CD14-positive monocyte (primary cell): ENCODE measurements around the gene NEFH. TPM values are rescaled to one million over a fixed set of nuclear protein-coding genes. Genes with fewer than 3 reads are reported as not detected.

ENCODE experiments used
- DNase-seq, 3 donors: peaks; one replicate each; pipeline ENCODE4 v3.0.0-alpha.2; 2011 to 2022
- H2AFZ ChIP-seq: 2 replicates; pipeline ENCODE4 v1.6.0; 2012; ENCODE audit warnings: mild to moderate bottlenecking, low read depth, low read length, inconsistent platforms; ENCODE audit not compliant: insufficient read depth, poor library complexity, severe bottlenecking
- H3K27ac ChIP-seq, 2 donors: 1 replicate in 1 of 2; 2 replicates in 1 of 2; pipeline ENCODE4 v1.5.1; 2012 to 2013; ENCODE audit warnings: low read length in 2 of 2, control low read depth in 1 of 2, inconsistent platforms in 1 of 2, low read depth in 1 of 2, mild to moderate bottlenecking in 1 of 2
- H3K27me3 ChIP-seq, 2 donors: one replicate each; pipeline versions ENCODE4 v1.6.0 to v1.6.1; 2011 to 2013; ENCODE audit warnings: low read length in 2 of 2; ENCODE audit not compliant: control insufficient read depth in 2 of 2, insufficient read depth in 2 of 2
- H3K36me3 ChIP-seq, 2 donors: replicated peaks in 1 of 2; 1 replicate in 1 of 2; 2 replicates in 1 of 2; pipeline versions ENCODE4 v1.5.1 to v1.6.1; 2012 to 2013; ENCODE audit warnings: low read length in 2 of 2, control low read depth in 1 of 2, inconsistent platforms in 1 of 2, mild to moderate bottlenecking in 1 of 2; ENCODE audit not compliant: insufficient read depth in 2 of 2, control insufficient read depth in 1 of 2
- H3K4me1 ChIP-seq, 2 donors: 1 replicate in 1 of 2; 2 replicates in 1 of 2; pipeline versions ENCODE4 v1.5.1 to v1.6.1; 2012 to 2013; ENCODE audit warnings: low read length in 2 of 2, control low read depth in 1 of 2, inconsistent platforms in 1 of 2, mild to moderate bottlenecking in 1 of 2, moderate library complexity in 1 of 2; ENCODE audit not compliant: insufficient read depth in 2 of 2, control insufficient read depth in 1 of 2
- H3K4me2 ChIP-seq: replicated peaks from 2 replicates; pipeline ENCODE3; 2012; ENCODE audit warnings: low read length, moderate library complexity, mild to moderate bottlenecking; ENCODE audit not compliant: poor library complexity, severe bottlenecking; ENCODE audit errors: extremely low read depth
- H3K4me3 ChIP-seq, 3 experiments: fragments of 200-600 bp in 1 of 3; sonication (generic) in 1 of 3; replicated peaks in 1 of 3; 1 replicate in 2 of 3; 2 replicates in 1 of 3; pipeline ENCODE4 v1.5.1; 2011 to 2013; ENCODE audit warnings: low read length in 3 of 3, mild to moderate bottlenecking in 3 of 3, control low read depth in 2 of 3, low read depth in 2 of 3, inconsistent platforms in 1 of 3, moderate library complexity in 1 of 3
- H3K79me2 ChIP-seq: 2 replicates; pipeline ENCODE4 v1.6.0; 2012; ENCODE audit warnings: mild to moderate bottlenecking, control low read depth, inconsistent platforms, low read length, moderate library complexity; ENCODE audit not compliant: insufficient read depth
- H3K9ac ChIP-seq: 2 replicates; pipeline ENCODE4 v1.6.0; 2017; ENCODE audit warnings: low read length, mild to moderate bottlenecking; ENCODE audit not compliant: insufficient read depth, poor library complexity, severe bottlenecking
- H3K9me3 ChIP-seq, 2 donors: replicated peaks in 1 of 2; 1 replicate in 1 of 2; 2 replicates in 1 of 2; pipeline versions ENCODE4 v1.5.1 to v1.6.1; 2012 to 2013; ENCODE audit warnings: low read length in 2 of 2, control low read depth in 1 of 2; ENCODE audit not compliant: control insufficient read depth in 1 of 2, insufficient read depth in 1 of 2
- H4K20me1 ChIP-seq: 2 replicates; pipeline ENCODE4 v1.6.0; 2012; ENCODE audit warnings: mild to moderate bottlenecking, low read length, control low read depth, moderate library complexity; ENCODE audit not compliant: insufficient read depth
- H3K27ac Mint-ChIP-seq, 7 donors: one replicate each; pipeline ENCODE4 v1.8.0; 2020; ENCODE audit warnings: mild to moderate bottlenecking in 7 of 7, mixed read lengths in 7 of 7, moderate library complexity in 6 of 7, inconsistent platforms in 2 of 7
- H3K27me3 Mint-ChIP-seq, 3 donors: one replicate each; pipeline ENCODE4 v1.8.0; 2021 to 2022; ENCODE audit warnings: low read depth in 3 of 3, mild to moderate bottlenecking in 3 of 3, mixed read lengths in 3 of 3, moderate library complexity in 3 of 3, inconsistent platforms in 1 of 3
- H3K36me3 Mint-ChIP-seq, 2 donors: one replicate each; pipeline ENCODE4 v1.8.0; 2020; ENCODE audit warnings: mixed read lengths in 2 of 2, inconsistent platforms in 1 of 2, mild to moderate bottlenecking in 1 of 2
- H3K4me1 Mint-ChIP-seq: one replicate; pipeline ENCODE4 v1.8.0; 2020; ENCODE audit warnings: mild to moderate bottlenecking, mixed read lengths
- H3K4me3 Mint-ChIP-seq, 2 donors: one replicate each; pipeline ENCODE4 v1.8.0; 2020; ENCODE audit warnings: mild to moderate bottlenecking in 2 of 2, mixed read lengths in 2 of 2, moderate library complexity in 1 of 2
- H3K9me3 Mint-ChIP-seq, 7 donors: one replicate each; pipeline ENCODE4 v1.8.0; 2020 to 2022; ENCODE audit warnings: mixed read lengths in 7 of 7, mild to moderate bottlenecking in 6 of 7, moderate library complexity in 6 of 7, inconsistent platforms in 2 of 7
- WGBS: methylation state at CpG from one replicate; pipeline ENCODE4 v1.1.5; 2013; ENCODE audit warnings: missing lambda C conversion rate; ENCODE audit not compliant: insufficient coverage; 5-methylcytosine and 5-hydroxymethylcytosine counted together
- intact Hi-C, 2 donors: fragments of 100-400 bp; cut with micrococcal nuclease; formaldehyde crosslinking; loops; one replicate each; pipeline versions ENCODE4 v1.15.0 to v1.15.1; 2023
- polyA plus RNA-seq, 3 donors: library from polyadenylated mRNA; depleted of rRNA in 1 of 3; unstranded in 2 of 3; stranded (reverse) in 1 of 3; fragments of 300-500 nt in 2 of 3; fragments of >200 nt in 1 of 3; fragmentation: Illumina TruSeq in 2 of 3; gene quantifications; 1 replicate in 2 of 3; 2 replicates in 1 of 3; pipeline ENCODE4 v1.2.3, GENCODE V29; 2012 to 2021
- TF ChIP-seq, protein P1 (sequence below): fragments of 200-600 bp; IDR thresholded peaks from one replicate; pipeline ENCODE4 v1.8.0; 2022; ENCODE audit warnings: antibody characterized with exemption, mild to moderate bottlenecking

NEFH gene
- polyA plus RNA-seq, 3 donors, result 0.20 to 1.2 (median 0.74) TPM

DNA sequence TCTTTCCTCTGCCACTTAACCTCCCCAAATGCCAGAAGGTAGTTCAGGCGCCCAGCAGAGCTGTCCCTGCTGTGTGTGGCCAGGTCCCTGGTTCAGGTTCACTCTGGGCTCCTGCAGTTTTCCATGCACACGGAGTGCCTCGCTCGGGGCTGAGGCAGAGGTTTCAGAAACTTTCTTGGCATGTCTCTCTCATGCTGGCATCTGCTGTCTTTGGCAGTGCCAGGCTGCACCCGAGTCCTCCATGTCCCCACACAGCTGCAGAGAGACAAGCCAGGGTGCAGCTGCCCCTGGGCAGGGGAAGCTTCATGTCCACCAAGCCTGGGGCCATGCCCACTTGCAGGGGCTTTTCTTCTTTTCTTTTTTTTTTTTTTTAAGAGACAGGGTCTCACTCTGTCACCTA, 7.0 kb upstream of the NEFH start:
- no peaks in the 10 kb centered on the region for H3K36me3 ChIP-seq
- peaks cover 3% of the 10 kb centered on the region for H4K20me1 ChIP-seq
- TF ChIP-seq, protein P1, sequence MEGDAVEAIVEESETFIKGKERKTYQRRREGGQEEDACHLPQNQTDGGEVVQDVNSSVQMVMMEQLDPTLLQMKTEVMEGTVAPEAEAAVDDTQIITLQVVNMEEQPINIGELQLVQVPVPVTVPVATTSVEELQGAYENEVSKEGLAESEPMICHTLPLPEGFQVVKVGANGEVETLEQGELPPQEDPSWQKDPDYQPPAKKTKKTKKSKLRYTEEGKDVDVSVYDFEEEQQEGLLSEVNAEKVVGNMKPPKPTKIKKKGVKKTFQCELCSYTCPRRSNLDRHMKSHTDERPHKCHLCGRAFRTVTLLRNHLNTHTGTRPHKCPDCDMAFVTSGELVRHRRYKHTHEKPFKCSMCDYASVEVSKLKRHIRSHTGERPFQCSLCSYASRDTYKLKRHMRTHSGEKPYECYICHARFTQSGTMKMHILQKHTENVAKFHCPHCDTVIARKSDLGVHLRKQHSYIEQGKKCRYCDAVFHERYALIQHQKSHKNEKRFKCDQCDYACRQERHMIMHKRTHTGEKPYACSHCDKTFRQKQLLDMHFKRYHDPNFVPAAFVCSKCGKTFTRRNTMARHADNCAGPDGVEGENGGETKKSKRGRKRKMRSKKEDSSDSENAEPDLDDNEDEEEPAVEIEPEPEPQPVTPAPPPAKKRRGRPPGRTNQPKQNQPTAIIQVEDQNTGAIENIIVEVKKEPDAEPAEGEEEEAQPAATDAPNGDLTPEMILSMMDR, result no peak
- peaks cover 3 to 12% of the 10 kb centered on the region in 2 donors for H3K4me1 ChIP-seq
- H3K4me3 ChIP-seq, result no peak overlapping the region
- peaks cover 0 to 5% of the 10 kb centered on the region in 2 donors for H3K36me3 Mint-ChIP-seq
- H3K4me1 Mint-ChIP-seq, result peaks cover 11% of the 10 kb centered on the region
- H3K4me2 ChIP-seq, result no peak overlapping the region
- H3K9me3 Mint-ChIP-seq, result no peaks in the 10 kb centered on the region
- H3K27ac Mint-ChIP-seq, result peak overlapping the region in 1 of 7 donors; percentile 5
- H2AFZ ChIP-seq, result no peak overlapping the region
- no peak overlapping the region for H3K4me3 Mint-ChIP-seq
- no peak for DNase-seq
- peaks cover 22 to 39% (median 26%) of the 10 kb centered on the region in 3 donors for H3K27me3 Mint-ChIP-seq
- H3K9ac ChIP-seq, result no peak overlapping the region
- WGBS, result 73% methylated on average over 5 of the region's 5 CpGs
- peaks cover 0 to 8% of the 10 kb centered on the region in 2 donors for H3K27me3 ChIP-seq
- intact Hi-C loops, result no loop called here
- no peak overlapping the region for H3K27ac ChIP-seq
- H3K9me3 ChIP-seq, result no peaks in the 10 kb centered on the region
- no peaks in the 10 kb centered on the region for H3K79me2 ChIP-seq

GRCh38 chr22:29475550-29475949, 4.5 kb upstream of the NEFH start:
- Histone ChIP-seq H3K27me3 (peaks cover 15 to 30% of the 10 kb centered on the region in 2 donors), H4K20me1 (peaks cover 21% of the 10 kb centered on the region), H3K79me2 (no peaks in the 10 kb centered on the region), H3K4me2 (no peak overlapping the region), H3K36me3 (no peaks in the 10 kb centered on the region), H3K4me3 (no peak overlapping the region), H3K4me1 (peaks cover 8 to 29% of the 10 kb centered on the region in 2 donors), H3K9ac (no peak overlapping the region), H2AFZ (no peak overlapping the region), H3K27ac (no peak overlapping the region), H3K9me3 (peaks cover 0 to 14% of the 10 kb centered on the region in 2 donors)
- intact Hi-C loops, result no loop called here
- Mint-ChIP-seq H3K27ac (no peak overlapping the region), H3K9me3 (peaks cover 0 to 10% (median 4%) of the 10 kb centered on the region in 7 donors), H3K4me3 (no peak overlapping the region), H3K27me3 (peaks cover 28 to 50% (median 39%) of the 10 kb centered on the region in 3 donors), H3K36me3 (peaks cover 2 to 9% of the 10 kb centered on the region in 2 donors), H3K4me1 (peaks cover 22% of the 10 kb centered on the region)
- DNase-seq, result no peak
- WGBS, result 82% methylated on average over 8 of the region's 8 CpGs
- TF ChIP-seq, protein P1, result no peak
